Peyer's patch (tissue), 4 donors: ENCODE measurements around the gene PDE4B. TPM values are rescaled to one million over a fixed set of nuclear protein-coding genes. Genes with fewer than 3 reads are reported as not detected.
A peak's percentile ranks its signal among the peaks of the same experiment; 100 is the strongest.

Experiments
- DNase-seq, 3 donors: peaks; one replicate each; pipeline ENCODE4 v3.0.0-alpha.2; 2017 to 2019
- H3K27ac ChIP-seq, 4 donors: fragments of 200-600 bp; sonication (generic); one replicate each; pipeline ENCODE4 v1.5.1; 2016 to 2019
- H3K27me3 ChIP-seq, 2 donors: fragments of 200-600 bp; sonication (generic); one replicate each; pipeline ENCODE4 v1.5.1; 2019
- H3K36me3 ChIP-seq, 3 donors: fragments of 200-600 bp; sonication (generic); one replicate each; pipeline ENCODE4 v1.5.1; 2016 to 2019
- H3K4me1 ChIP-seq, 4 donors: fragments of 200-600 bp; sonication (generic); one replicate each; pipeline ENCODE4 v1.5.1; 2016 to 2019
- H3K4me3 ChIP-seq, 4 donors: fragments of 200-600 bp; sonication (generic); 1 replicate in 3 of 4; 2 replicates in 1 of 4; pipeline ENCODE4 v1.5.1; 2016 to 2019; ENCODE audit warnings: mild to moderate bottlenecking in 1 of 4
- H3K9me3 ChIP-seq, 4 donors: fragments of 200-600 bp; sonication (generic); one replicate each; pipeline ENCODE4 v1.5.1; 2016 to 2019; ENCODE audit warnings: mild to moderate bottlenecking in 1 of 4
- CTCF ChIP-seq, 6 experiments: fragments of 450-650 bp in 4 of 6; fragments of 200-600 bp in 2 of 6; sonication (generic) in 1 of 6; IDR thresholded peaks; one replicate each; pipeline ENCODE4 v1.5.1; 2017 to 2019; ENCODE audit warnings: antibody characterized with exemption in 6 of 6, mild to moderate bottlenecking in 3 of 6, moderate library complexity in 1 of 6
- POLR2A ChIP-seq, 2 donors: fragments of 450-650 bp; IDR thresholded peaks; one replicate each; pipeline ENCODE4 v1.5.1; 2017; ENCODE audit warnings: antibody characterized with exemption in 2 of 2, mild to moderate bottlenecking in 2 of 2, moderate library complexity in 2 of 2
- total RNA-seq, 4 donors: library from RNA; depleted of rRNA; stranded (reverse); fragments of >200 nt; gene quantifications; one replicate each; pipeline ENCODE4 v1.1.0, GENCODE V29; 2016

PDE4B gene
- total RNA-seq, 4 donors from 2014 or later, result 2.1 to 96.6 (median 9.6) TPM

DNA sequence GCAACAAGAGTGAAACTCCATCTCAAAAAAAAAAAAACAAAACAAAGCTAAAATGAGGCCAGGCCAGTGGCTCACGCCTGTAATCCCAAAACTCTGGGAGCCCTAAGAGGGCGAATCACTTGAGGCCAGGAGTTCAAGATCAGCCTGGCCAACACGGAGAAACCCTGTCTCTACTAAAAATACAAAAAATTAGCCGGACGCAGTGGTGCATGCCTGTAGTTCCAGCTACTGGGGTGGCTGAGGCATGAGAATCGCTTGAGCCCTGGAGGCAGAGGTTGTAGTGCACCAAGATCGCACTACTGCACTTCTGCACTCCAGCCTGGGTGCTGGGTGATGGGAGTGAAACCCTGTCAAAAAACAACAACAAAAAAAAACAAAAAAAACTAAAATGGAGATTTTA is 550.0 kb downstream of the PDE4B start:
- H3K27ac ChIP-seq, result peak overlapping the region in 1 of 4 donors; percentile 50
- H3K27me3 ChIP-seq, result no peaks in the 10 kb centered on the region
- H3K4me3 ChIP-seq, result no peak overlapping the region
- H3K4me1 ChIP-seq, result peaks cover 0 to 23% (median 2%) of the 10 kb centered on the region in 4 donors
- H3K9me3 ChIP-seq, result no peaks in the 10 kb centered on the region
- no peak for DNase-seq
- TF ChIP-seq CTCF (IDR thresholded peaks at IDR 0.05) (no peak), POLR2A (IDR thresholded peaks at IDR 0.05) (no peak)
- no peaks in the 10 kb centered on the region for H3K36me3 ChIP-seq

DNA sequence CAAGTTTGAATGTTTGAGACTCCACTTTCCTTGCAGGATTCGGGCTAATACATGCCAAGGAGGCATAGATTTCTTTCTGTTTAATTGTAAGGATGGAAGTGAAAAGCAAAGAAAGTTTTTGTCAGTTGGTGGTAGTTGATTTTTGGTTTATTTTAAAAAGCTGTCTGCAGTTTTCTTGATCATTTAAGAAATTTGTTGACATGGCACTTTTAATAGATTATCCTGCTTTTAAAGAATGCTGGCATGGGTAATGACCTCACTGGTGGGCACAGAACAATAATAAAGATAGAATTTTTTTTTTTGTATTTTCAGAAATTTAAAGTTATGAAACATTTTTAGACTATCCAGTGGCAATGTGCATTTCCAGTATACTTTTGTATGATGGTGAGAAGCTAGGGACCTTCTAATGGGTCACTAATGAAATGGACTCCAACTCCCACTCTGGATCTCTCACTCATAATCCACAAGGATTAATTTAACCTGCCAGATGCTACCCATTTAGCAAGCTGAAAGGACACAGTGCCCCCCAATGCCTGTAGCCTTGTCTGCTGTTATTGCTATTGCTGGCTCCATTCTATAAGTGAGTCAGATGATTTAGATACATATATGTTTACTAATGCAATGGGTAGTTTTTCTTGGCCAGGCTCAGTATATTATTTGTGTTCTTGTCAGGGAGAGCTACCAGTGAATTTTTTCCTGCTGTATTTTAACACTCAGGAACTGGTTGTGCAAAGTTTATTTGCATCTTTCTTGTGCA is 551.1 kb downstream of the PDE4B start:
- Histone ChIP-seq H3K4me1 (peaks cover 0 to 27% (median 2%) of the 10 kb centered on the region in 4 donors), H3K27me3 (no peaks in the 10 kb centered on the region), H3K27ac (peak overlapping the region in 1 of 4 donors; percentile 50), H3K36me3 (no peaks in the 10 kb centered on the region), H3K4me3 (no peak overlapping the region), H3K9me3 (no peaks in the 10 kb centered on the region)
- no peak for DNase-seq
- TF ChIP-seq CTCF (IDR thresholded peaks at IDR 0.05), result no peak
- no peak for TF ChIP-seq POLR2A (IDR thresholded peaks at IDR 0.05)

GRCh38 chr1:66346057-66346795 is 553.5 kb downstream of the PDE4B start:
- no peaks in the 10 kb centered on the region for H3K36me3 ChIP-seq
- no peak overlapping the region for H3K4me3 ChIP-seq
- peaks cover 0 to 35% (median 2%) of the 10 kb centered on the region in 4 donors for H3K4me1 ChIP-seq
- TF ChIP-seq POLR2A (IDR thresholded peaks at IDR 0.05) (no peak), CTCF (IDR thresholded peaks at IDR 0.05) (no peak)
- no peaks in the 10 kb centered on the region for H3K27me3 ChIP-seq
- DNase-seq, result no peak
- no peaks in the 10 kb centered on the region for H3K9me3 ChIP-seq
- peak overlapping the region in 2 of 4 donors; percentile 7 to 10 for H3K27ac ChIP-seq

DNA sequence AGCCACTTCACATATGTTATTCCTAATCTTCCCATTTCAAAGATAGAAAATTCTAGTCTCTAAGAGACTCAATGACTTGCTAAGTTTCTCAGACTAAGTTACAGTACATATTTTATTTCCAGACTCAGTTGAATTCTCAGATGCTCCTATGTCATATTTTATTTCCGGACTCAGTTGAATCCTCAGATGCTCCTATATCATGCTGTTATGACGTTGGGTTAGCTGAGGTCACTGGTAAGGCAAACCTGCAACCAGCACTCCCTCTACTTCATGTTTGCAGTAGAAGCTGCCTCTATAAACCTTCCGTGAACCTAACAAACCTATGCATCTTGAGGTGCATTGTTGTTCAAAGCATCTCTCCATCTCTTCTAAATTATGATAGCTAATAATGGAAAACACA is 554.2 kb downstream of the PDE4B start:
- no peak overlapping the region for H3K27ac ChIP-seq
- TF ChIP-seq POLR2A (IDR thresholded peaks at IDR 0.05), result no peak
- TF ChIP-seq CTCF (IDR thresholded peaks at IDR 0.05), result no peak
- no peaks in the 10 kb centered on the region for H3K27me3 ChIP-seq
- no peak overlapping the region for H3K4me3 ChIP-seq
- H3K4me1 ChIP-seq, result peaks cover 0 to 33% (median 2%) of the 10 kb centered on the region in 4 donors
- no peaks in the 10 kb centered on the region for H3K36me3 ChIP-seq
- no peak for DNase-seq
- H3K9me3 ChIP-seq, result no peaks in the 10 kb centered on the region

DNA sequence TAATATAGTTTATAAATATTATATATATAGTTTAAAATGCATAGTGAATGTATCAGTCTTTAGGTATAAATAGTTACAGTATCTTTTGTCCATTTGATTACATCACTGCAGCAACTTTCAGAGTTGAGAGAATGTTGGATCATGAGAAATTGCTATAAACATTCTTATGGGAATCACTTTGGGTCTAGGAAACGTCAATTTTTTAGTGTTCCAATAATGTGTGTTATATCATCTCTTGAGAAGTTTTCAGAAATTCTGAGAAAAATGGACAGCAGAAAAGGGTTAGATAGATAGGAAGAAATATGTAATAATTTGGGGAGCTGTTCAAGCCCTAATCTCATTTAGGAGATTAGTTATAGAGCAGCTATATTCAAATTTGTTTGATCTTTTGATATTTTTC is 556.1 kb downstream of the PDE4B start:
- Histone ChIP-seq H3K36me3 (no peaks in the 10 kb centered on the region), H3K27ac (peak overlapping the region; percentile 48 to 68 (median 62)), H3K4me3 (no peak overlapping the region), H3K27me3 (no peaks in the 10 kb centered on the region), H3K4me1 (peaks cover 0 to 33% (median 5%) of the 10 kb centered on the region in 4 donors), H3K9me3 (no peaks in the 10 kb centered on the region)
- no peak for DNase-seq
- TF ChIP-seq CTCF (IDR thresholded peaks at IDR 0.05) (no peak), POLR2A (IDR thresholded peaks at IDR 0.05) (no peak)
